HG03571 (cell line): ENCODE data around the gene RALB.
A peak's percentile ranks its signal among the peaks of the same experiment; 100 is the strongest.
"Not testable (repeated sequence)": the region's sequence is repeated elsewhere in the genome, so short reads cannot be mapped to it uniquely, and the experiment has no call there.

Experiments used
- ATAC-seq: cut with Tn5 transposase; IDR thresholded peaks from one replicate; pipeline ENCODE4 v1.9.1; 2021; ENCODE audit not compliant: unreplicated experiment

RALB gene

GRCh38 chr2:120224735-120225548, 27.7 kb upstream of the RALB start:
- no peak for ATAC-seq

GRCh38 chr2:120225549-120226065, 27.0 kb upstream of the RALB start:
- ATAC-seq = no peak

GRCh38 chr2:120226316-120226715, 26.3 kb upstream of the RALB start:
- ATAC-seq = no peak

GRCh38 chr2:120227111-120227991, 25.3 kb upstream of the RALB start:
- no peak for ATAC-seq

GRCh38 chr2:120228503-120228902, 24.1 kb upstream of the RALB start:
- no peak for ATAC-seq

- no peak for ATAC-seq
Observed at GRCh38 chr2:120229341-120229740, 23.3 kb upstream of the RALB start.

- ATAC-seq = no peak
Observed at GRCh38 chr2:120230515-120231471, 21.9 kb upstream of the RALB start.

- peak; percentile 4 for ATAC-seq
Observed at GRCh38 chr2:120231564-120231973, 21.1 kb upstream of the RALB start.

- ATAC-seq = peak; percentile 85
Observed at GRCh38 chr2:120231974-120232635, 20.5 kb upstream of the RALB start.

GRCh38 chr2:120233292-120233691, 19.4 kb upstream of the RALB start:
- ATAC-seq = no peak

- not testable (repeated sequence) for ATAC-seq
Observed at GRCh38 chr2:120235158-120235557, 17.5 kb upstream of the RALB start.

GRCh38 chr2:120235681-120236080, 17.0 kb upstream of the RALB start:
- ATAC-seq = no peak

- no peak for ATAC-seq
Observed at GRCh38 chr2:120236316-120236715, 16.3 kb upstream of the RALB start.

- ATAC-seq = no peak
Observed at GRCh38 chr2:120236791-120237190, 15.9 kb upstream of the RALB start.

- no peak for ATAC-seq
Observed at GRCh38 chr2:120237491-120237902, 15.2 kb upstream of the RALB start.

- ATAC-seq = no peak
Observed at GRCh38 chr2:120238728-120239487, 13.7 kb upstream of the RALB start.

GRCh38 chr2:120239488-120240287, 13.0 kb upstream of the RALB start:
- no peak for ATAC-seq

GRCh38 chr2:120240901-120241429, 11.7 kb upstream of the RALB start:
- ATAC-seq = no peak
